Muscle of leg (tissue), 11 donors: Measurements from ENCODE around the gene TMEM87B. TPM values are rescaled to one million over a fixed set of nuclear protein-coding genes. Genes with fewer than 3 reads are reported as not detected.
A peak's percentile ranks its signal among the peaks of the same experiment; 100 is the strongest.

Source experiments
- DNase-seq: peaks from one replicate; pipeline ENCODE4 v3.0.0; 2013
- H3K27ac ChIP-seq: one replicate; pipeline ENCODE4 v1.5.1; 2013; ENCODE audit warnings: mild to moderate bottlenecking, low read length, control low read depth
- H3K27me3 ChIP-seq: one replicate; pipeline ENCODE4 v1.6.1; 2013; ENCODE audit warnings: low read length; ENCODE audit not compliant: control insufficient read depth, insufficient read depth
- H3K36me3 ChIP-seq: one replicate; pipeline ENCODE4 v1.6.1; 2013; ENCODE audit warnings: low read length; ENCODE audit not compliant: control insufficient read depth, insufficient read depth
- H3K4me1 ChIP-seq: one replicate; pipeline ENCODE4 v1.6.1; 2013; ENCODE audit warnings: low read length; ENCODE audit not compliant: control insufficient read depth, insufficient read depth
- H3K4me3 ChIP-seq: one replicate; pipeline ENCODE4 v1.5.1; 2013; ENCODE audit warnings: low read length, control low read depth
- H3K9me3 ChIP-seq: replicated peaks from 2 replicates; pipeline ENCODE4 v1.6.1; 2013; ENCODE audit warnings: low read depth, low read length; ENCODE audit not compliant: control insufficient read depth
- WGBS: methylation state at CpG from one replicate; pipeline ENCODE4 v1.1.5; 2013; ENCODE audit warnings: missing lambda C conversion rate; ENCODE audit not compliant: insufficient coverage; 5-methylcytosine and 5-hydroxymethylcytosine counted together
- polyA plus RNA-seq, 8 donors: library from polyadenylated mRNA; unstranded; fragments of 120-200 nt; gene quantifications; one replicate each; pipeline versions ENCODE4 v1.2.1 to v1.2.3, GENCODE V29; 2013; ENCODE audit warnings: inconsistent platforms in 1 of 8, low replicate concordance in 1 of 8; ENCODE audit not compliant: insufficient read length in 8 of 8, insufficient read depth in 1 of 8
- total RNA-seq: library from RNA; stranded (reverse); fragments of 120-200 nt; gene quantifications from one replicate; pipeline ENCODE4 v1.2.4, GENCODE V29; 2013

Gene TMEM87B
- total and polyA plus RNA-seq, 9 donors: 11.6 to 24.5 (median 15.1) TPM

DNA sequence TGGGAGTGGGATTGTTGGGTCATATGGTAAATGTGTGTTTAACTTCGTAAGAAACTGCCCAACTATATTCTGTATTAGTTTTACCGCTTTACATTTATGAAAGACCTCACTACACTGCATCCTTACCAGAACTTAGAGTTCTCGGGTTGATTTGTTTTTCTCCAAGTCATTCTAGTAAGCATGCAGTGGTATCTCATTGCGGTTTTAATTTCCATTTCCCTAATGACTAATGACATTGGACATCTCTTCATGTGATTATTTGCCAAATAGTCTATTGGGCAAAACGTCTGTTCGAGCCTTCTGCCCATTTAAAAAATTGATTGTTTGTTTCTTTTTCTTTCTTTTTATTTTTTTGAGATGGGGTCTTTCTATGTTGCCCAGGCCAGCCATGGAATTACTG lies 89.9 kb downstream of the TMEM87B start:
- Histone ChIP-seq H3K9me3 (no peaks in the 10 kb centered on the region), H3K4me1 (peaks cover 22% of the 10 kb centered on the region), H3K4me3 (no peak overlapping the region), H3K27me3 (peaks cover 4% of the 10 kb centered on the region), H3K27ac (no peak overlapping the region), H3K36me3 (no peaks in the 10 kb centered on the region)
- WGBS: no CpG with 5 or more reads among the region's 6 CpGs
- no peak for DNase-seq

DNA sequence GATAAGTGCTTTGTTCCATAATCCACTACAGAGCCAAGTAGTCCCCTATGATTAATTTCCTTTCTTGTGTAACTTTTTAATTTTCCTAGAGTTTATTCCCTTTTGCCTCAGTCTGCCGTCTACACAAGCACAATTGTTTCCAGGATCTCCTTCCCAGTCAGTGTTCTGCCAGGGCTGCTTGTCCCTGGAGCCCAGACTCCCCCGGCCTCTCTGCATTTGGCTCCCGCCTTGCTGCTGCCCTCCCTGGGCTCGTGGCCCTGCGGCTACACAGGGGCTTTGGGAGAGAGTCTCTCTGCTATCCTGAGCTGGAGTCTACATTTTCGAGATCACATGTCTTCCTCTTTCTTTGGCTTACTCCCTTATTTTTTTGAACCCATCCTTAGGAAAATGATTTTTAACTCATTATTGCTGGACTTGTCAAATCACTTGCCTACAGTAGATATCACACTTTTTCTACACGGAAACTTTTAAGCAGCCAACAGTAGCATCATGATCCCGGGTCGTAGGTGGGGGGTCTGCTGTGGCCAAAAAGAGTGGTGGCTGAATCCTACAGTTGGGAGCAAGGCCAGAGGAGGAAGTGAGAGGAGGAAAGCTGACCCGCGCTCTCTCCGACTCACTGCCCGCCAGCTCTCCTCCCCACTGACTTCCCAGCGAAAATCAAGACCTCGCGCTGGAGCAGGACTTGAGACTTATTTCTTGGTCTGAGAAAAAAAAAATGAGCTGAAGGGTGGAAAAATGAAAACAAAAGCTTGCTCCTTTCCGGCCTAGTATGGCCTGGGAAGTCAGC lies 92.5 kb downstream of the TMEM87B start:
- WGBS: 31% methylated on average over 7 of the region's 17 CpGs
- H3K4me1 ChIP-seq: peaks cover 26% of the 10 kb centered on the region
- H3K9me3 ChIP-seq: no peaks in the 10 kb centered on the region
- peak; percentile 88 for DNase-seq
- H3K36me3 ChIP-seq: no peaks in the 10 kb centered on the region
- H3K4me3 ChIP-seq: no peak overlapping the region
- H3K27me3 ChIP-seq: no peaks in the 10 kb centered on the region
- peak overlapping the region; percentile 75 for H3K27ac ChIP-seq

DNA sequence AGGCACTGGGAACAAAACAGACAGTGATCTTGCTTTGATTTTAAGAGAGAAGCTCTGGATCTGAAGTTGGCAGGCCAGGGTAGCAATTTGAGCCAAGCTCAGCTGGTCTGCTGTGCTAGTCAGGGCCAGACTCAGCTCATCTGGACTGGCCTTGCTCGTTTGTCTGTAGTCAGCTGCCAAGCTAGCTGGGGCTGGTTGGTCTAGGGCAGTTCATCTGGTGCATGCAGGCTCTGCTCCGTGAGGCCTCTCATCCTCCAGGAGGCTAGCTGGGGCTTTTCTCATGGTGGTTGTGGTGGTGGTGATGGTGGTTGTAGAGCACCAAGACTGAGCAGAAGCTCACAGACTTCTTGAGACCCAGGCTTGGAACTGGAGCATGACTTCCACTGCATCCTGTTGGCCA lies 93.4 kb downstream of the TMEM87B start:
- Histone ChIP-seq H3K27me3 (no peaks in the 10 kb centered on the region), H3K9me3 (no peaks in the 10 kb centered on the region), H3K4me3 (no peak overlapping the region), H3K36me3 (no peaks in the 10 kb centered on the region), H3K27ac (peak overlapping the region; percentile 75), H3K4me1 (peaks cover 26% of the 10 kb centered on the region)
- peak; percentile 57 for DNase-seq
- WGBS: 70% methylated on average over 1 of the region's 2 CpGs

DNA sequence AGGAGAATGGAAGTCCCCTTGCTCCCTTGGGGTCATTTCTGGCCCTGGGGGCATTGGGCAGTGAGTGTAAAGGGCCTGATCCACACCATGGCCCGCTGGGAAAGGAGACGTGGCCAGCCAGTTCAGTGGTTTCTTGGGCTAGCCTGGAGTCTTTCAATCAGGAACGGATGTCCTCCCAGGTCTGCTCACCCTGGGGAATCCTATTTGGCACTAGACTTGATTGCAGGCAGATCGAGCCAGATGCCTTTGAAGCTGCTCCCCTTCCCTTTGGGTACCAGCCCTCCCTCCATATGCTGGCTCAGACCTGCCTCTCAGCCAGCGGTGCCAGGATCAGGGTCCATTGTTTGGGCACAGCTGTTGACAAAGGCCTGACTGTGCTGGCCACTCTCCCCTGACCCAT lies 94.1 kb downstream of the TMEM87B start:
- 74% methylated on average over 5 of the region's 5 CpGs for WGBS
- Histone ChIP-seq H3K4me3 (no peak overlapping the region), H3K27me3 (no peaks in the 10 kb centered on the region), H3K4me1 (peaks cover 26% of the 10 kb centered on the region), H3K36me3 (no peaks in the 10 kb centered on the region), H3K9me3 (no peaks in the 10 kb centered on the region), H3K27ac (no peak overlapping the region)
- no peak for DNase-seq

DNA sequence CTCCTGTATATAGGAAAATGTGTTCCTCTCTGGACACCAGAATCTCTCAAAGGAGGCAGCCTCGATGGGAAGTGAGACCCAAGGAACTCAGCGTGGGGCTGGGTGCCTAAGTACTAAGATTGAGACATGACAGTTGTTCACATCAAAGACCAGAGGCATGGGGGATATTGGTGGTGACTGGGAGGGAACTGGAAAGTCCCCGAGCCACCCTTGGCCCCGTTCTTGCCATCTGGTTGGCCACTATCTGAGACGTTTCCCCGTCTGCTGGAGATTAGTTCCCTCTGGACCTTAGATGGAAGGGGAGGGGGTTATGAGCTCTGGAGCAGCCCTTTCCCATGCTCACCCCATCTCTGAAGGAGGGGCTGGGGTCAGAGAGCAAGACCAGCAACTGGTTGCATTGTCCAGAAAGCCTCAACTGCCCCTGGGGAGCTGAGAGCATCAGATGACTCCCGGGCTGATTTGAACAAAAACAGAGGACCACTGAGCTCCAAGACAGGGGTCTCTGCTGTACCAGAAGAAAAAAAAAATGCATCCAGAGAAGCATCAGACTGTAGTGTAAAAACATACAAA lies 94.9 kb downstream of the TMEM87B start:
- Histone ChIP-seq H3K9me3 (no peaks in the 10 kb centered on the region), H3K27ac (no peak overlapping the region)
- 68% methylated on average over 2 of the region's 7 CpGs for WGBS

DNA sequence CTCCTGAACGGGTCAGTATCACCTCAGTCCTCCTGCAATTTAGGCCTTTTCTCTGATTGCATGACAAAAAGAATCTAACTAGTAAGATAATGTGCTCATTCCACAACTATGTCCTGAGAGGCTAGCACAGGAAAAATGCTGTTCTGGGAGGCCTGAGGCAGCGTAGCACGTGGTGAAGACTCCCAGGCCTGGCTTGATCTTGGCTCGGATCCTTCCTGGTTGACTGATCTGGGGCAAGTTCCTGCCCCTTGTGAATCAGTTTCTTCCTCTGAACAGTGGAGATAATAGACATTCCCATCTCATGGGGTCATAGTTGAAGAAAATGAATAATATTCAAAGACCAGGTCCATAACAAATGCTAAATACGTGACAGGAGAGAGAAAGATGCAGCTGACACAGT lies 95.4 kb downstream of the TMEM87B start:
- H3K4me1 ChIP-seq: peaks cover 34% of the 10 kb centered on the region
- H3K9me3 ChIP-seq: no peaks in the 10 kb centered on the region
- H3K27ac ChIP-seq: peak overlapping the region; percentile 40
- no peak overlapping the region for H3K4me3 ChIP-seq
- DNase-seq: peak; percentile 38
- no peaks in the 10 kb centered on the region for H3K27me3 ChIP-seq
- WGBS: 56% methylated on average over 2 of the region's 5 CpGs
- no peaks in the 10 kb centered on the region for H3K36me3 ChIP-seq

More for the DNA sequence above, 94.9 kb downstream of the TMEM87B start:
- Histone ChIP-seq H3K27me3 (no peaks in the 10 kb centered on the region), H3K36me3 (no peaks in the 10 kb centered on the region), H3K4me1 (peaks cover 29% of the 10 kb centered on the region), H3K4me3 (no peak overlapping the region)
- DNase-seq: no peak

DNA sequence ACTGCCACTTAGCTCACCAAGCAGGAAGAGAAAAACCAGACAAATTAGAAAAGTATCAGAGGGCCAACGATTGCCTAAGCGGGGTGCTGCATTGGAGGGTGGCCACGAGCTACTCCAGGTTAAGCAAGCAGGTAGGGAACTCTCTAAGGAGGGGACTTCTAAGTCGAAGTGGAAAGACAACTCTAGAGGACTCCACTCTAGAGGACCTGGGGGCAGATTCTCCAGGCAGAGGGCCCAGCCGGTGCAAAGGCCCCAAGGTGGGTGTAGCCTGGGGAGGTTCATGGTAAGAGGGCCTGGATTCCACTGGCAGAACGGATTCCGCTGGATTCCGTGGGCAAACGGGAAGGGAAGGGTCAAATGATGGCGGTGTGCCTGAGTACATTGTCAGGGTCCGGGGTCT lies 95.8 kb downstream of the TMEM87B start:
- Histone ChIP-seq H3K27me3 (no peaks in the 10 kb centered on the region), H3K36me3 (no peaks in the 10 kb centered on the region), H3K27ac (peak overlapping the region; percentile 13), H3K4me1 (peaks cover 38% of the 10 kb centered on the region), H3K9me3 (no peaks in the 10 kb centered on the region), H3K4me3 (no peak overlapping the region)
- no peak for DNase-seq
- 88% methylated on average over 7 of the region's 11 CpGs for WGBS

DNA sequence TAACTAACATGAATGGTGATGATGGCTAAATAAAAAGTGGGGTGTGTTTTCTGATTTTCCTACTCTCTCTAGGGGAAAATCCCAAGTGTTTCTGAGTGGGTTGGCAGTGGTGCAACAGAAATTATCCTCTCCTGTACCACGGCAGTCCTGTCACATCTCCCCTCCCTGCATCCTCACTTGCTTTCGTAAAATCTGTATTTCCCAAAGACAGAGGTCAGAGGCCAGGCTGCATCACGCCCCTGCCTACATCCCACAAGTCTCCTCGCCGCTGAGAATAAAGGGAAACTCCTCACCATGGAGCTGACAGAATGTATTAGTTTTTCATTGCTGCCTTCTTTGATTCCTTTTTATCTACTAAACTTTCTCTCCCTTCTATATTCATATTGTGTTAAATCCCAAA lies 96.2 kb downstream of the TMEM87B start:
- Histone ChIP-seq H3K36me3 (no peaks in the 10 kb centered on the region), H3K27me3 (no peaks in the 10 kb centered on the region), H3K27ac (peak overlapping the region; percentile 13), H3K4me1 (peaks cover 41% of the 10 kb centered on the region), H3K9me3 (no peaks in the 10 kb centered on the region), H3K4me3 (no peak overlapping the region)
- 80% methylated on average over 3 of the region's 5 CpGs for WGBS
- no peak for DNase-seq

DNA sequence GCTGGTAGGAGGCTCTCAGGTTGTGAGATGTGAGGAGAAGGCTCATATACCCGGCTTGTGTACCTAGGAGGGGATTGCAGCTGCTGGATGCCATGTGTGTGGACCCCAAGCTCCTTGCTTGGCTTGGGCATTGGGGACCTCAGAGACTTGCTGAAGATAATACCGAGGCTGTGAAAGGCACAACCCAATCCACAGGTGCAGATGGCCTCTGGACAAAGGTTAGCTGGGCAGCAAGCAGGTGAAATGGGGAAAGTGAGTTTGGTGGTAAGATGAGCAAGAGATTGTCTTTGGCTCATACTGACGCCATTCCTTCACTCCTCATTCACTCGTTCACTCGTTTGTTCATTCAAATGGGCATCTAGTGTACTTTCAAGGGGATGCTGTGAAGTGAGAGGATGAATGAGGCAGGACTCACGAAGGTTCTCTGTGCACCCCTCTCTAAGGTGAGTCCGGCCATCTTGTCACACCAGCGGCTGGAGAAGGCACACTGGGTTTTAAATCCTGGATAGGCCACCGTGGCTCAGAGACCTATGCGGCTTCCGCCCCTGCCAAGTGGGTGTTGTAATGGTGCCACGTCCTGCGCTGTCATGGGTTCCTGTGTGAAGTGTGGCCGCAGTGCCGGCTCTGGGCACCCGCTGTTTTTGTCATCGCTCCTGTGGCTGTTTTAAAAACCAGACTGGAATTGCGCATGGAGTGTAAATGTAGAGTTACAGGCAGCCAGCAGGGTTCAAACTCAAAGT lies 96.8 kb downstream of the TMEM87B start:
- H3K27me3 ChIP-seq: no peaks in the 10 kb centered on the region
- no peak overlapping the region for H3K27ac ChIP-seq
- no peak for DNase-seq
- 93% methylated on average over 11 of the region's 18 CpGs for WGBS
- no peaks in the 10 kb centered on the region for H3K36me3 ChIP-seq
- H3K4me1 ChIP-seq: peaks cover 45% of the 10 kb centered on the region
- no peak overlapping the region for H3K4me3 ChIP-seq
- no peaks in the 10 kb centered on the region for H3K9me3 ChIP-seq

DNA sequence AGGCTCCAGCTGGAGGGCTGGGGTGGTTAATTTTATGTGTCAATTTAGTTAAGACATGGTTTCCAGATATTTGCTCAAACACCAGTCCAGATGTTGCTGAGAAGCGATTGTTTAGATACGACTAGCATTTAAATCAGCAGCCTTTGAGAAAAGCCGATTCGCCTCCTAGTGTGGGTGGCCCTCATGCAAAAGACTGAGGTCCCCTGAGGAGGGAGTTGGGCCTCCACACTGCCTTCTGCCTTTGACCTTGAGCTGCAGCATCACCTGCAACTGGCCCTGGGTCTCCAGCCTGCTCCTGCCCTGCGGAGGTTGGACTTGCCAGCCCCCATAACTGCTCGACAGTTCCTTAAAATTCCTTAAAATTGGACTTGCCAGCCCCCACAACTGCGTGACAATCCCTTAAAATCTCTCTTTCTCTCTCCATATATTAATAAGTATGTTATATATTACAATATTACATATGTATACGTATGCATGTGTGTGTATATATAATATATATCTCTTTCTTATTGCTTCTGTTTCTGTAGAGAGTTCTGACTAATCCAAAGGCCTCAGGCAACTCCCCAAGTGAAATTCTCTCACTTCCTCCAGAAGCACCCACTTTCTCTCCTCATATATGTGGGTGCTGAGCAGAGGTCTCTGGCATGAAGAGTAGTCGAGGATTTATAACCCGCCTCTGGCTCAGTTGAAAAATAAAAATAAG lies 97.6 kb downstream of the TMEM87B start:
- H3K27ac ChIP-seq: no peak overlapping the region
- no peaks in the 10 kb centered on the region for H3K9me3 ChIP-seq
- no peaks in the 10 kb centered on the region for H3K27me3 ChIP-seq
- WGBS: 83% methylated on average over 4 of the region's 10 CpGs
- no peaks in the 10 kb centered on the region for H3K36me3 ChIP-seq
- DNase-seq: no peak
- H3K4me3 ChIP-seq: no peak overlapping the region
- H3K4me1 ChIP-seq: peaks cover 45% of the 10 kb centered on the region
